AG09319 (cell line): ENCODE results near the gene RBPMS2.

ENCODE experiments used
- DNase-seq: peaks from one replicate; pipeline ENCODE4 v3.0.0-alpha.2; 2010; ENCODE audit warnings: low read depth; ENCODE audit errors: extremely low read depth
- TF ChIP-seq, protein P1 (sequence below): IDR thresholded peaks from 2 replicates; pipeline ENCODE4 v1.5.1; 2011; ENCODE audit warnings: low read depth, mild to moderate bottlenecking, inconsistent platforms, low read length, moderate library complexity

The RBPMS2 gene

DNA sequence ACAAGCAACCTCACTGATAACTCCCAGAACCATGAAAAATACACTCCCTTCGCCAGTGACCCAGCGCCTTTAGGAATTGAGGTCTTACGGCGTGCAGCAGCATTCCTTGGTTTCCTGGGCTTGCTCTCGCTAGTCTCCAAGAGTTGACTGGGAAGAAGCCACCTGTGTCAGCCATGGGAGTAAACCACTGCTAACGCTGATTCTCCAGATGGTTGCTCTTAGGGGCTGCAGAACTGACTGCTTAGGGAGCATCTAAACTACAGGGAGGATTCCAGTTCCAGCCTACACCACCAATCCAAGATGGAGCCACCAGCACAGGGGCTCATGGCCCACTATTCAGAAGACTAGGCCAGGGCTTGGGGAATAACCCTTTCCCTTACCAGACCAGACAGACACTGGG is 2.4 kb downstream of the RBPMS2 start:
- TF ChIP-seq, protein P1, sequence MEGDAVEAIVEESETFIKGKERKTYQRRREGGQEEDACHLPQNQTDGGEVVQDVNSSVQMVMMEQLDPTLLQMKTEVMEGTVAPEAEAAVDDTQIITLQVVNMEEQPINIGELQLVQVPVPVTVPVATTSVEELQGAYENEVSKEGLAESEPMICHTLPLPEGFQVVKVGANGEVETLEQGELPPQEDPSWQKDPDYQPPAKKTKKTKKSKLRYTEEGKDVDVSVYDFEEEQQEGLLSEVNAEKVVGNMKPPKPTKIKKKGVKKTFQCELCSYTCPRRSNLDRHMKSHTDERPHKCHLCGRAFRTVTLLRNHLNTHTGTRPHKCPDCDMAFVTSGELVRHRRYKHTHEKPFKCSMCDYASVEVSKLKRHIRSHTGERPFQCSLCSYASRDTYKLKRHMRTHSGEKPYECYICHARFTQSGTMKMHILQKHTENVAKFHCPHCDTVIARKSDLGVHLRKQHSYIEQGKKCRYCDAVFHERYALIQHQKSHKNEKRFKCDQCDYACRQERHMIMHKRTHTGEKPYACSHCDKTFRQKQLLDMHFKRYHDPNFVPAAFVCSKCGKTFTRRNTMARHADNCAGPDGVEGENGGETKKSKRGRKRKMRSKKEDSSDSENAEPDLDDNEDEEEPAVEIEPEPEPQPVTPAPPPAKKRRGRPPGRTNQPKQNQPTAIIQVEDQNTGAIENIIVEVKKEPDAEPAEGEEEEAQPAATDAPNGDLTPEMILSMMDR: no peak
- DNase-seq: no peak

DNA sequence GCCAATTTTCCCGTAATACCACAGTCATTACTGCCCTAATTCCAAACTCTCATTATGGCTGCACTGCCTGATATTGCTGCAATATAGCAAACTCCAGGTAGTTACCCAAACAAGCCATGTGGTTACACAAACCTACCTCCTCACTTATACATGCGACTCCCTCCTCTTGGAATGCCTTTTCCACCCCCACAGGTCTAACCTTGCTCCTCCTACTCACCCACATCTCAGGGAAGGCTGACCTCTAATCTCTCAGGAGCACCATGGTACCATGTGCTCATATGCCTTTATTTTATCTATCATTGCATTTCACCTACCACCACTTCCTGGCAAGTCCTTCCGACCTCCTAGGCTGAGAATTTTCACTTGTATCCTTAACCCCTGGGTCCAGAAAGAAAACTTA is 2.9 kb downstream of the RBPMS2 start:
- no peak for DNase-seq

DNA sequence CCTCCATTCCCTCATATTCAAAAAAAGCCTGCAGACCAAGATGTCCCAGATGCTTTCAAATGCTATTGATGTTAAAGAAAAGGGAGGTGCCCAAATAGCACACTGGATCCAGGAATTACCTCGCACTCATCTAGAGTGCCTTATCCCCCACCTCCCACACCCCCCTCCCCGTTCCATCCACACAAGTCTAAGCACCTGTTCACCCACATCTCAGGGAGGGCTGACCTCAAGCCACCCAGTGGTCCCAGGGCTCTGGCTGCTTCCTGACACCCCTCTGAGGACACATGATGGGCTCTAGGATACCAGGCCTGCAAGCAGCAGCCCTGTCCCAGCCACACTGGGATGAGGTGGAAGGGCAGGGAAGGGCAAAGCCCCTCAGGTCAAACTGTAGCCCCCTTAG is 4.8 kb downstream of the RBPMS2 start:
- TF ChIP-seq, protein P1: no peak
- no peak for DNase-seq

More for the DNA sequence above, 2.9 kb downstream of the RBPMS2 start:
- TF ChIP-seq, protein P1: no peak

DNA sequence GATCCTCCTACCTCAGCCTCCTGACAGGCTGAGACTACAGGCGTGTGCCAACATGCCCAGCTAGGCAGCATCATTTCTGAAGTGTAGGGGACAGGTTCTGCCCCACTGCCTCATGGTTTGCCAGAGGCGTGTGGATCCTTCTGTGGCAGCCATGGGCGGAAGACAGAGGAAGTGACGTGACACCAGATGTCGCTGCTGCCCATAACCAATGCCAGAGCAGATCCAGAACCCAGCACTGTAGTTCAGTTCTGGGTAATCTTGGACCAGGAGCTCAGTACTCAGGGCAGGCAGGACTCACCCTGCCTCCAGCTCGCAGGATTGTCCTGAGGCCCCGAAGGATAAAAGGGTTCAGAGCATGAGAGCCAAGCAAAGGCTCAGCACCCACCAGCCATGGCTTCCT is 8.2 kb downstream of the RBPMS2 start:
- TF ChIP-seq, protein P1: no peak
- DNase-seq: no peak

DNA sequence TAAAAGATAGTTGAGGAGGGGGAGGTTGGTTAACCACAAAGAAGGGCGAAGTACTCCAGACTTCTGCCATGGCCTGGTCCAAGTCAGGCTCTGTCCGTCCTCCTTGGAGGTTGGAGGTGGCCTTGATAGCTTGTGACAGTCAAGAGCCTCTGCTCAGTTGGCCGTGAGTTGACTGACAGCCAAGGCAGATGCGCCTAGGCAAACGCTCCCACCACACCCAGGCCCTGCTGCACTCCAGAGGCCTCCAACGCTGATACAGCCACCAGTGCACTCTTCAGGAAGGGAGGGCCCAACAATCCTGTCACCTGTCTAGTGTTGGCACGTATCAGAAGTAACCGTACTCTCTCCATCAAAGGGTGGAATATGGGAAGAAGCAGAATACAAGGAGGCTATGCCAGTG is 9.3 kb downstream of the RBPMS2 start:
- no peak for DNase-seq
- TF ChIP-seq, protein P1: no peak

DNA sequence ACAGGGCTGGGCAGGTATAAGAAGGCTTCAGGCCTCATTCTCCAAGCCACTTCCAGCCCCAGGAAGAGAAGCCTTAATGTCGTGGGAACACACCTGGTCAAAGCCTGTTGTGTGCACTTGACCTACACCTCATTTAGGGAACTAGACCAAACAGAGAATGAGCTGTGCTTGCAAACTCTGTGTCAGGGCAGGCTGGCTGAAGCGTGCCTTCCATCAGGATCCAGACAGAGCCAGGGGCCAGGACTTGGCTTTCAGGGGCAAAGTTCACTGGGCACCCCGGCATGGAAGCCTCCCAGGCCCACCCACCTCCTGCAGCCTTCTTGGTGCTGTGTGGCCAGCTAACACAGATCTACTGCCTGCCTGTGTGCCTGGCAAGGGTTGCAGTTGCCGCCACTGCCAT is 11.5 kb downstream of the RBPMS2 start:
- TF ChIP-seq, protein P1: no peak

DNA sequence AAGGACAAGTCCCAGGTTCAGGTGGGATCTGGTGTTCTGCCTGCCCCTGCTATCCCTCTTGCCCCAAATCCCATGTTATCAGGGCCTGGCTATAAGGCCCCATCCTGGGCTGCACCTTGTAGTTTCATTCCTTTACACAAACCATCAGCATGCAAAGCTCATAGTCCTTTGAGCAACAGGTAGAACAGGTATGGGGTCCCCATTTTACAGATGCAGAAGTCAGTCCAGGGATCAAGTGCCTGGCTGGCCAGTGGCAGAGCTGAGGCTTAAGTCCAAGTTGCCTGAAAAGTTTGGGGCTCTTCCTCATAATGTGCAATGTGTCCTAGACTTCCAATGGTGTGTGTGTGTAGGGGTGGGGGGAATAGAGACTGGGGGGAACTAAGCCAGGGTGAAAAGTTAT is 11.9 kb downstream of the RBPMS2 start:
- DNase-seq: no peak
- TF ChIP-seq, protein P1: no peak

More for the DNA sequence above, 11.5 kb downstream of the RBPMS2 start:
- DNase-seq: no peak
